HG03135 (cell line): ENCODE measurements around the gene SUGCT.

Source experiments
- ATAC-seq: cut with Tn5 transposase; IDR thresholded peaks from one replicate; pipeline ENCODE4 v1.9.1; 2021; ENCODE audit warnings: mild to moderate bottlenecking, moderate library complexity; ENCODE audit not compliant: unreplicated experiment

The SUGCT gene

DNA sequence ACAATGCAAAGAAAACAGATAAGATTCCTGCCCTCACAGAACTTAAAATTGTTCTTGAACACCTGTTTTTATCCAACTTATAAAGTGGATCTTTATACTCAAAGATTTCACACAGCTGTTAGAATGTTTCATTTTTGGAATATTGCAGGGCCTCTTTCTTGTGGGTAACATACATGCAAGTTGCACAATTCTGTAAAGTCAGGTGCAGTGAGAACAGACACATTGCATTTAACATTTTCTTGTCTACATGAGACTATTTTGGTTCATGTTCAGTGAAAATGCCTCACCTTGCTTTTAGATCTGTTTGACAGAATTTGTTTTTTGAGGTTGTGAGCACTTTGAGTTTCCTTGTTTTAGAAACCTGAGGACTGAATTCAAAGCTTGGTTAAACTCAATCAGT is 707.8 kb downstream of the SUGCT start:
- no peak for ATAC-seq

GRCh38 chr7:40843338-40843985 is 708.7 kb downstream of the SUGCT start:
- no peak for ATAC-seq

GRCh38 chr7:40845943-40846342 is 711.1 kb downstream of the SUGCT start:
- no peak for ATAC-seq

DNA sequence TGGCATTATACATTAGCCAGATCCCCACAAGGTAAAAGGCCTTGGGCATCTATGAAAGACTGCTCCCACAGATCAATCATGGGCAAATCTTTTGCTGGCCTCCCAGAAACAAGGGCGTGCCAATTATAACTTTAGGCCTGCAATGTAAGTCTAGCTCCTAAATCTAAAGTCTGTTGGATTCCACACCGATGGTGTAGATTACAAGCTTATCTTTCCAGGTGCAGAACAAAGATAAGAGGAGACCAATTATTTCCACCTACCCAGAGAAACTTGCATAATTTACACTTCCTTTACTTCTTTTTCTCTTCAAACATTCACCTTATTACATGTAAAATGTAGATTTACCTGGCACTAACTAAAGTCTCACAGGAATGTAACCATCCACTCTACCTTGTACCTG is 713.1 kb downstream of the SUGCT start:
- ATAC-seq, result no peak

DNA sequence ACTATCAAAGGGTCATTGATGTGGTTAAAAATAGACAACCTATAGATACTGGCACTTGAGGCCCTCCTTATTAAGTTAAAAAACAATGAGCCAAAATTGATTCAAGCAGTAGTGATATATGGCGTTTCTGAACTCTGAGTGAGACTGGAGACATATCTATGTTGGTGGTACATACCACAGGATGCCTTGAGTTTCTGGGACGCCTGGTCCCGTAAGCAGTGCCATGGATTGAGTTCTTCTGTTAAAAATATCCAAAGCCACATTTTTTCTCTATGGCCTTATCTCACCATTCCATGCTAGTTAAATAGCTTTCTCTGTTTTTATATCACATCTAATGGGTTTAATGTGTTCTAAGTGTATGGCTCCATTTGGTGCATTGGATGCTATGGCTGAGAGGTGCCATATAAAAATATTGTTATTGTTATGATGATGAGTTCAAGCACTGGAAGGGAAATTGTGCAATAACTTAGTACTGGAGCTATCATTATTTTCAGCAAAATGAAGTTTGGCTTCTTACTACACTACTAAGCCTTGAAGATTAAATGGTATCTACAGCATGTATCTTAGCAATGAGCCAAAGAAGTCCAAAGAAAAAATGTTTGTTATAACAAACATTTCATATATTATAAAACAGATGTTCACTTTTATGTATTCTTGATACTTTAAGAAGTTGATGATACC is 713.9 kb downstream of the SUGCT start:
- ATAC-seq, result no peak

- no peak for ATAC-seq
Observed at GRCh38 chr7:40850017-40850416, 715.2 kb downstream of the SUGCT start.

DNA sequence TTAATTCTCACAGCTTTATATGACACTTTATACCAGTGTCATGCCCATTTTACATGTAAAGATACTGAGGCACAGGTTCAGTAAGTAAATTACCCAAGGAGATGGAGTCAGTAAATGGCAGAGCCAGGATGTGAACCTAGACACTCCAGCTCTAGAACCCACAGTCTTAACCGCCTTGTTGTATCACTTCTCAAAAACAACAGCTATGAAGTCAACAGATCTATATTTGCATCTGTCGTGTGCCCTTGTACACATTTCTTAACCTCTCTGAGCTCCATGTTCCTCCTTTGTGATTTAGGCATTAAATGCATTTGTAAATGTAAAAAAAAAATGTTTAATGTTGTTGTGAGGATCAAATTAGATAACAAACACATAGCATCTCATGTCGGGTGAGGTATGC is 716.2 kb downstream of the SUGCT start:
- ATAC-seq, result no peak

- ATAC-seq, result no peak
Observed at GRCh38 chr7:40859076-40859475, 724.3 kb downstream of the SUGCT start.

DNA sequence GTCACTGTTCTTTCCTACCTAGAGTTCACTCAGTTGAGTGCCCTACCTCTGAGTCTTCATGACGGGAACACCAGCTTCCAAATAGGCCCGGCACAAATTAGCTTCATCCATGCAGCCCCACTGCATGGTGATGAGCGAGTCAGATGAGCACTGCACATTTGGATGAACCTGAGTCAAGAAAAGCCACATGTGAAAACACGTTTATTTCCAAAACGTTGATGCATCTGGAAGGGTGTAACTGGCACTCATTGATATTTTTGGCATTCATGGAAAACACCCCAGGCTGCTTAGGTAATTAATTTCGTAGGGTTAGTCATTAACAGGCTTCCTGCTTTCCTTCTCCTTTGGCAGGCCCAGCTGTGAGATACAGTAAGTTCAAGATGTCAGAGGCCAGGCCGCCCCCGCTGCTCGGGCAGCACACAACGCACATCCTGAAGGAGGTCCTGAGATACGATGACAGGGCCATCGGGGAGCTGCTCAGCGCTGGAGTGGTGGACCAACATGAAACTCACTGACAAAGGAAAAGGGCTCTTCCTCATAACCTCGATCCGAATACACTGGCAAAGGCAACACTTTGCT is 725.2 kb downstream of the SUGCT start:
- ATAC-seq, result no peak

GRCh38 chr7:40865441-40866233 is 730.8 kb downstream of the SUGCT start:
- no peak for ATAC-seq

- no peak for ATAC-seq
Observed at GRCh38 chr7:40866601-40867000, 731.8 kb downstream of the SUGCT start.

DNA sequence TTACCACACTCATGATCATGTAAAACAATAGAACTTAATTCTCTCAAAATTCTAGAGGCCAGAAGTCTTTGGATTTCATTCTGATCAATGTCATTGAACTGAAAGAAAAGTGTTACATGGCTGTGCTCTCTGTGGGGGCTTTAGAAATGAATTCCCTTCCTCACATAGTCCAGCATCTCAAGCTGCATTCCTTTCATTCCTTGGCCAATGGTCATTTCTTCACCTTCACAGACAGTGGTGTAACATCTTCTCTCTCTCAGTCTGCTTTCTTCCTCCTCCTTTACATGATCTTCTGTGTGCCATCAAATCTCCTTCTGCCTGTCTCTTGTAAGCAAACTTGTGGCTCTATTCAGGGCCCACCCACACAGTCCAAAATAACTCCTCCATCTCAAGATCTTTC is 735.3 kb downstream of the SUGCT start:
- no peak for ATAC-seq

- ATAC-seq, result no peak
Observed at GRCh38 chr7:40873248-40873647, 738.4 kb downstream of the SUGCT start.

- no peak for ATAC-seq
Observed at GRCh38 chr7:40874756-40875155, 740.0 kb downstream of the SUGCT start.

- no peak for ATAC-seq
Observed at GRCh38 chr7:40876601-40877000, 741.8 kb downstream of the SUGCT start.

GRCh38 chr7:40879941-40880543 is 745.2 kb downstream of the SUGCT start:
- ATAC-seq, result no peak

GRCh38 chr7:40880581-40880980 is 745.8 kb downstream of the SUGCT start:
- no peak for ATAC-seq

GRCh38 chr7:40881405-40881926 is 746.7 kb downstream of the SUGCT start:
- no peak for ATAC-seq

- ATAC-seq, result no peak
Observed at GRCh38 chr7:40882071-40882658, 747.4 kb downstream of the SUGCT start.

GRCh38 chr7:40883826-40884225 is 749.0 kb downstream of the SUGCT start:
- ATAC-seq, result no peak

DNA sequence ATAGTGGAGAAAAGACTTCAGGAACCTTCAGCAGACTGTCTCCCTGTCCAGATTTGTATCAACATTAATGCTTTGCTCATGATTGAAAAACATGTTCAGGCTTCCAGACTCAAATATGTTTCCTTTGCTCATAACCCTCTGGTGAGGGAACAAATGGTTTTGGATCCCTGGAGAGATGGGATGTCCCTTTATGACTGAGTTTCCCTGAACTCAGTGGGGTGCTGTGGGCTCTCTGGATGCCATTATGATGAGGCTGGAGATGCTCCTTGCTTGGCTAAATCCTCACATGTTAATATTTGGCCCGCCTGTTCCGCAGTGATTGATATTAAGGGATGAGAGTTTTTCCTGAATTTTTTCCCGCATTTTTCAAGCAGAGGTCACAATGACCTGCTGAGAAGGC is 749.4 kb downstream of the SUGCT start:
- no peak for ATAC-seq
